ENCODE data around the gene FARS2. TPM values are rescaled to one million over a fixed set of nuclear protein-coding genes. Genes with fewer than 3 reads are reported as not detected.

FARS2 gene
- polyA plus RNA-seq, 1 donor (not counting 4 experiments of a cell fraction or from before 2014, with no cell fraction given) = 21.3 TPM

- no peak for FAIRE-seq
- no peak overlapping the region for H2AFZ ChIP-seq (ENCODE audit: control insufficient read depth, low read length)
- TF ChIP-seq CTCF (optimal IDR thresholded peaks at IDR 0.05 in 1 of 3, IDR thresholded peaks at IDR 0.05 in 1 of 3, conservative IDR thresholded peaks at IDR 0.05 in 1 of 3; ENCODE audit: extremely low read depth in 1 of 3, insufficient read depth in 2 of 3, low read length in 3 of 3) (no peak), EZH2 (IDR thresholded peaks at IDR 0.05; ENCODE audit: low read length) (no peak)
- no peaks in the 10 kb centered on the region for H3K27me3 ChIP-seq (ENCODE audit: control insufficient read depth, extremely low read depth, insufficient read depth, low read length)
- no peaks in the 10 kb centered on the region for H4K20me1 ChIP-seq (ENCODE audit: control insufficient read depth, extremely low read depth, insufficient read depth, low read length)
- dilution Hi-C loops (cut with MboI; ENCODE audit: extremely low pct_ligation_motif_present, low sequenced_read_pairs) = no loop called here
- H3K4me3 ChIP-seq (ENCODE audit: control insufficient read depth in 2 of 3, extremely low read depth in 1 of 3, insufficient read depth in 2 of 3, low read depth in 1 of 3, low read length in 3 of 3) = no peak overlapping the region
- no peak for DNase-seq (ENCODE audit: low read depth, low spot score)
- H3K27ac ChIP-seq (ENCODE audit: control insufficient read depth, insufficient read depth, low read length) = no peak overlapping the region
- no peaks in the 10 kb centered on the region for H3K4me1 ChIP-seq (ENCODE audit: control insufficient read depth, extremely low read depth, insufficient read depth, low read length)
- peaks cover 2% of the 10 kb centered on the region for H3K9me1 ChIP-seq (ENCODE audit: control insufficient read depth, extremely low read depth, insufficient read depth, low read length)
- H3K9me3 ChIP-seq (ENCODE audit: control insufficient read depth, low read depth, low read length) = no peaks in the 10 kb centered on the region
- H3K79me2 ChIP-seq (ENCODE audit: control insufficient read depth, insufficient read depth, low read length) = no peaks in the 10 kb centered on the region
- H3K4me2 ChIP-seq (ENCODE audit: control insufficient read depth, extremely low read depth, insufficient read depth, low read depth, low read length) = no peak overlapping the region
- H3K9ac ChIP-seq (ENCODE audit: control insufficient read depth, extremely low read depth, insufficient read depth, low read length) = no peak overlapping the region
- H3K36me3 ChIP-seq (ENCODE audit: control insufficient read depth in 2 of 2, extremely low read depth in 1 of 2, insufficient read depth in 2 of 2, low read length in 2 of 2) = no peaks in the 10 kb centered on the region
Measured at GRCh38 chr6:5712349-5713215, 451.3 kb downstream of the FARS2 start.

GRCh38 chr6:5713519-5713918, 452.2 kb downstream of the FARS2 start:
- DNase-seq (ENCODE audit: low read depth, low spot score) = no peak
- Histone ChIP-seq H3K79me2 (ENCODE audit: control insufficient read depth, insufficient read depth, low read length) (no peaks in the 10 kb centered on the region), H3K9me3 (ENCODE audit: control insufficient read depth, low read depth, low read length) (no peaks in the 10 kb centered on the region), H4K20me1 (ENCODE audit: control insufficient read depth, extremely low read depth, insufficient read depth, low read length) (no peaks in the 10 kb centered on the region), H2AFZ (ENCODE audit: control insufficient read depth, low read length) (no peak overlapping the region), H3K9me1 (ENCODE audit: control insufficient read depth, extremely low read depth, insufficient read depth, low read length) (no peaks in the 10 kb centered on the region), H3K4me1 (ENCODE audit: control insufficient read depth, extremely low read depth, insufficient read depth, low read length) (no peaks in the 10 kb centered on the region), H3K36me3 (ENCODE audit: control insufficient read depth in 2 of 2, extremely low read depth in 1 of 2, insufficient read depth in 2 of 2, low read length in 2 of 2) (no peaks in the 10 kb centered on the region), H3K27ac (ENCODE audit: control insufficient read depth, insufficient read depth, low read length) (no peak overlapping the region), H3K4me3 (ENCODE audit: control insufficient read depth in 2 of 3, extremely low read depth in 1 of 3, insufficient read depth in 2 of 3, low read depth in 1 of 3, low read length in 3 of 3) (no peak overlapping the region), H3K4me2 (ENCODE audit: control insufficient read depth, extremely low read depth, insufficient read depth, low read depth, low read length) (no peak overlapping the region), H3K9ac (ENCODE audit: control insufficient read depth, extremely low read depth, insufficient read depth, low read length) (no peak overlapping the region), H3K27me3 (ENCODE audit: control insufficient read depth, extremely low read depth, insufficient read depth, low read length) (no peaks in the 10 kb centered on the region)
- no peak for TF ChIP-seq EZH2 (IDR thresholded peaks at IDR 0.05; ENCODE audit: low read length)
- TF ChIP-seq CTCF (optimal IDR thresholded peaks at IDR 0.05 in 1 of 3, IDR thresholded peaks at IDR 0.05 in 1 of 3, conservative IDR thresholded peaks at IDR 0.05 in 1 of 3; ENCODE audit: extremely low read depth in 1 of 3, insufficient read depth in 2 of 3, low read length in 3 of 3) = no peak
- dilution Hi-C loops (cut with MboI; ENCODE audit: extremely low pct_ligation_motif_present, low sequenced_read_pairs) = no loop called here
- FAIRE-seq = no peak
